Measurements from ENCODE around the gene TAAR5. TPM values are rescaled to one million over a fixed set of nuclear protein-coding genes. Genes with fewer than 3 reads are reported as not detected.
"Not testable (repeated sequence)": the region's sequence is repeated elsewhere in the genome, so short reads cannot be mapped to it uniquely, and the experiment has no call there.

Gene TAAR5
- total RNA-seq, 2 experiments from 2014 or later: not detected

DNA sequence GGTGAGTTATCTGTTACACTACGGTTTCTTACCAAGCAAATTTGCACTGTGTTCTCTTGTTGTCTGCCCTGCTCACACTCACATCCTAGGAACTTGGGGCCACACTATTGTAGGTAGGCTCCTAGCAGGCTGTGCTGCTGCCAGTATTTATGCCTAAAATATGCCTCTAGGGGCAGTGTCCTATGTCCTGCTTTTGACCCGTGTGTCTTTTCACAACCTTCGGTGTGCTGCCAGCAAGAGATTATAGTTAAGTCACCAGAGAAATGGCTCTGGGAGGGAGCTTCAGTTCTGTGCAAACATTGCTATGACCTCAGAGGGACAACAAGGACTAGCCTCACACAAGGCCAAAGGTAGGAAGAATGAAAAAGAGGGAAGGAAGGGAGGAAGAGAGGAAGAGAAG is 8.9 kb upstream of the TAAR5 start:
- no peak for DNase-seq
- no peaks in the 10 kb centered on the region for H3K36me3 Mint-ChIP-seq
- H3K9me3 Mint-ChIP-seq: no peaks in the 10 kb centered on the region
- no peak overlapping the region for H3K4me3 Mint-ChIP-seq
- peaks cover 21% of the 10 kb centered on the region for H3K27me3 Mint-ChIP-seq
- no peak overlapping the region for H3K27ac Mint-ChIP-seq
- no peaks in the 10 kb centered on the region for H3K4me1 Mint-ChIP-seq

GRCh38 chr6:132596201-132596600 is 6.7 kb upstream of the TAAR5 start:
- no peak overlapping the region for H3K4me3 Mint-ChIP-seq
- no peaks in the 10 kb centered on the region for H3K36me3 Mint-ChIP-seq
- H3K9me3 Mint-ChIP-seq: no peaks in the 10 kb centered on the region
- H3K27ac Mint-ChIP-seq: no peak overlapping the region
- H3K4me1 Mint-ChIP-seq: no peaks in the 10 kb centered on the region
- H3K27me3 Mint-ChIP-seq: peaks cover 12% of the 10 kb centered on the region
- DNase-seq: no peak

DNA sequence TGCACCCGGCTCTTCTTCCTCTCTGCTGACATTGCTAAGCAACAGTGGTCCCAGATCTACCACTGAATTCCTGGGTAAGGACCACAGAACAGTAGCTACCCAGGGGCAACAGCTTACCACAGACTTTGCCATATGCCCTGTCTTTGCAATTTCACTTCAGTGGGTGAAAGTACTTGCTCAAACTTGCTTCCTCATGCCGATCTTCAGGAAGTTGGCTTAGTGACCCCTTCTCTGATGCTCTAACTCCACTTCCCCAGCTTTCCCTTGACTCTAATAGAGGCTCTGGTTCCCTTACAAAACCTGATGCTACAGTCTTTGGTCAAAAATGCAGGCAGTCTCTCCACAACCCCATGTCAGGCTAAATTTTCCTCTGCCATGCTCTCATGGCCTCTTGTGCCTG is 3.3 kb upstream of the TAAR5 start:
- Mint-ChIP-seq H3K27ac (no peak overlapping the region), H3K9me3 (no peaks in the 10 kb centered on the region), H3K27me3 (peaks cover 11% of the 10 kb centered on the region), H3K4me3 (no peak overlapping the region), H3K4me1 (no peaks in the 10 kb centered on the region), H3K36me3 (no peaks in the 10 kb centered on the region)
- no peak for DNase-seq

- H3K4me3 Mint-ChIP-seq: no peak overlapping the region
- no peak for DNase-seq
- no peaks in the 10 kb centered on the region for H3K36me3 Mint-ChIP-seq
- no peak overlapping the region for H3K27ac Mint-ChIP-seq
- H3K4me1 Mint-ChIP-seq: no peaks in the 10 kb centered on the region
- H3K27me3 Mint-ChIP-seq: peaks cover 13% of the 10 kb centered on the region
- no peaks in the 10 kb centered on the region for H3K9me3 Mint-ChIP-seq
Observed at GRCh38 chr6:132590362-132590761, 821 bp upstream of the TAAR5 start.

DNA sequence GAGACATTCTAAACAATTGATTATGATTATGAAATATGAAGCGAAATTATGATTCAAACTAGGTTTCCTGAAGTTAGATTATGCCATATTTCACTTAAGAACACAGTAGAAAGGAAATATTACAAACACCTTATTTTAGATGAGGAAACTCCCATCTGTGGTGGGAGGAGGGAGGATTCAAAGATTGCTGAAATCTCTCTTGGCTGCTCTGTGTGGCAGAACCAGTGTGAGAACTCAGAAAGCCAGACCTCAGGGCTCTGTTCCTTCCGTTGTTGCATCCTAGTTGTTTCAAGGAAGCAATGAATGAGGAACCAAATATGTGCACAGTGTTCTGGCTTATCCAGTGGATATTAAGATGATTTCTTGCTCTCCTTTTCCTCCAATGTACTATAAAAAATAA is 2.1 kb downstream of the TAAR5 start:
- Mint-ChIP-seq H3K9me3 (no peaks in the 10 kb centered on the region), H3K4me1 (no peaks in the 10 kb centered on the region), H3K4me3 (no peak overlapping the region), H3K36me3 (no peaks in the 10 kb centered on the region), H3K27me3 (peaks cover 17% of the 10 kb centered on the region), H3K27ac (no peak overlapping the region)
- DNase-seq: no peak

DNA sequence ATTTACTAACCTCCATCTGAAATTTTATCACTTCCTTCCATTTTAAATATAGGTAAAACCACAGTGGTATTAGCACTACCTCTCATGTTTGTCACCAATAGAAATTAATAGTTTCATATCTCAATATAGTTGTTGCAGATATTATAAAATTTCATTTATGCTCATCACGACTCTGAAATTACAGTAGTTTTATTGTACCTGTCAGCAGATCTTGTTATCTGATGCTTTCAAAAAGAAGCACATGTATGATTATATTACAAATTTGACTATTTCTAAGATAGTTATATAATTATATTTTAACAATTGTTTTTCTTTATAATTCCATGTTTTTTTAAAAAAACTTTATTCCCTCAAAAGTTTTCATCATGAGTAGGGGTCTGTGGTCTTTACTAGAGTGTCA is 4.8 kb downstream of the TAAR5 start:
- H3K27me3 Mint-ChIP-seq: peaks cover 22% of the 10 kb centered on the region
- no peak overlapping the region for H3K4me3 Mint-ChIP-seq
- H3K36me3 Mint-ChIP-seq: no peaks in the 10 kb centered on the region
- H3K9me3 Mint-ChIP-seq: no peaks in the 10 kb centered on the region
- H3K27ac Mint-ChIP-seq: no peak overlapping the region
- no peaks in the 10 kb centered on the region for H3K4me1 Mint-ChIP-seq
- DNase-seq: no peak

- Mint-ChIP-seq H3K9me3 (no peaks in the 10 kb centered on the region), H3K4me1 (no peaks in the 10 kb centered on the region), H3K27ac (no peak overlapping the region), H3K27me3 (peaks cover 30% of the 10 kb centered on the region), H3K4me3 (no peak overlapping the region), H3K36me3 (no peaks in the 10 kb centered on the region)
- no peak for DNase-seq
Observed at GRCh38 chr6:132571774-132572173, 17.8 kb downstream of the TAAR5 start.

DNA sequence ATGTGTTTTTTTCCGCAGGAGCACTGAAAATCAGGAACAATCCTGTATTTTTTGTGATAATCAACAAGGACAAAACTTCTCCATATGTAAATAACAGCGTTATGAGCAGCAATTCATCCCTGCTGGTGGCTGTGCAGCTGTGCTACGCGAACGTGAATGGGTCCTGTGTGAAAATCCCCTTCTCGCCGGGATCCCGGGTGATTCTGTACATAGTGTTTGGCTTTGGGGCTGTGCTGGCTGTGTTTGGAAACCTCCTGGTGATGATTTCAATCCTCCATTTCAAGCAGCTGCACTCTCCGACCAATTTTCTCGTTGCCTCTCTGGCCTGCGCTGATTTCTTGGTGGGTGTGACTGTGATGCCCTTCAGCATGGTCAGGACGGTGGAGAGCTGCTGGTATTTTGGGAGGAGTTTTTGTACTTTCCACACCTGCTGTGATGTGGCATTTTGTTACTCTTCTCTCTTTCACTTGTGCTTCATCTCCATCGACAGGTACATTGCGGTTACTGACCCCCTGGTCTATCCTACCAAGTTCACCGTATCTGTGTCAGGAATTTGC is 19.2 kb downstream of the TAAR5 start, which contains the start of gene TAAR6:
TSS of gene TAAR6 (plus strand) at position 102 of the 557 bp plus-strand sequence. CDS start at position 102, 0 bp downstream.
- no peaks in the 10 kb centered on the region for H3K4me1 Mint-ChIP-seq
- H3K27me3 Mint-ChIP-seq: peaks cover 33% of the 10 kb centered on the region
- H3K36me3 Mint-ChIP-seq: no peaks in the 10 kb centered on the region
- no peak within 1 kb of the TSS for H3K4me3 Mint-ChIP-seq
- H3K9me3 Mint-ChIP-seq: no peaks in the 10 kb centered on the region
- DNase-seq: no peak
- no peak within 1 kb of the TSS for H3K27ac Mint-ChIP-seq

DNA sequence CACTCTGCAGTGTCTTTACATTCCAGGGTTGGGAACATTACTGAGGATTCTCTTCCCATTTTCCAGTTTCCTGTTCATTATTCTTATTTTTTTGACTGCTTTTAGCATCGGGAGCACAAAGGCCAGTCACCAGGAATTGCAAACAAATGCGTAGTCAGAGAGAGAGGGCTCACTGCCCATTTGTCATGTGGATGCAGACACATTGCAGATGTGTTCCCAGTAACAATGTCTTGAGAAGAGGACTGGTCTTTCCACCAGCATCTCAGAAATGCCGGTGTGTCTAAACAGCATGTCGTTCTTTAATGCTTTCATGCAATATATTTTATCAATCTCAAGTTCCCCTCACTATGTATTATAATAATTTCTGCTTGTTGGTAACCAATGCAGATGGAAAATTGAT is 20.4 kb downstream of the TAAR5 start:
- Mint-ChIP-seq H3K27me3 (peaks cover 34% of the 10 kb centered on the region), H3K9me3 (no peaks in the 10 kb centered on the region), H3K4me3 (no peak overlapping the region), H3K4me1 (no peaks in the 10 kb centered on the region), H3K27ac (no peak overlapping the region), H3K36me3 (no peaks in the 10 kb centered on the region)
- DNase-seq: no peak

- H3K27ac Mint-ChIP-seq: no peak overlapping the region
- H3K4me1 Mint-ChIP-seq: no peaks in the 10 kb centered on the region
- no peaks in the 10 kb centered on the region for H3K36me3 Mint-ChIP-seq
- no peak for DNase-seq
- H3K9me3 Mint-ChIP-seq: no peaks in the 10 kb centered on the region
- no peak overlapping the region for H3K4me3 Mint-ChIP-seq
- peaks cover 37% of the 10 kb centered on the region for H3K27me3 Mint-ChIP-seq
Observed at GRCh38 chr6:132568611-132569010, 20.9 kb downstream of the TAAR5 start.

- no peak for DNase-seq
- Mint-ChIP-seq H3K36me3 (no peaks in the 10 kb centered on the region), H3K4me1 (no peaks in the 10 kb centered on the region), H3K9me3 (no peaks in the 10 kb centered on the region), H3K4me3 (no peak overlapping the region), H3K27me3 (peaks cover 30% of the 10 kb centered on the region), H3K27ac (no peak overlapping the region)
Observed at GRCh38 chr6:132567566-132567965, 22.0 kb downstream of the TAAR5 start.

- H3K36me3 Mint-ChIP-seq: no peaks in the 10 kb centered on the region
- no peaks in the 10 kb centered on the region for H3K4me1 Mint-ChIP-seq
Observed at GRCh38 chr6:132566404-132566803, 23.1 kb downstream of the TAAR5 start.

DNA sequence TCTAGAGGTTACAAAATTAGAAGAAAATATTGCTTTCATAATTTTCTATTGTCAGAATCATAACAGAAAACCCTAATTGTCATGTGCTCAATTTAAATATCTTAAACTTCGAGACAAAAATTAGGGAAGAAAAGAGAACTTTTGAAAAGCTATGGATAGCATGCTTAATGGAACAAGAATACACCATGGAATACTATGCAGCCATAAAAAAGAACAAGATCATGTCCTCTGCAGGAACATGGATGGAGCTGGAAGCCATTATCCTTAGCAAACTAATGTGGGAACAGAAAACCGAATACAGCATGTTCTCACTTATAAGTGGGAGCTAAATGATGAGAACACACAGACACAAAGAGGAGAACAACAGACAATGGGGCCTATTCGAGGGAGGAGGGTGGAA is 29.5 kb downstream of the TAAR5 start:
- not testable (repeated sequence) for H3K4me3 Mint-ChIP-seq, DNase-seq, H3K27ac Mint-ChIP-seq, H3K4me1 Mint-ChIP-seq, H3K36me3 Mint-ChIP-seq, H3K9me3 Mint-ChIP-seq
- peaks cover 26% of the 10 kb centered on the region for H3K27me3 Mint-ChIP-seq

More at GRCh38 chr6:132566404-132566803, 23.1 kb downstream of the TAAR5 start:
- Mint-ChIP-seq H3K4me3 (no peak overlapping the region), H3K27ac (no peak overlapping the region), H3K9me3 (no peaks in the 10 kb centered on the region), H3K27me3 (peaks cover 25% of the 10 kb centered on the region)
- DNase-seq: no peak

DNA sequence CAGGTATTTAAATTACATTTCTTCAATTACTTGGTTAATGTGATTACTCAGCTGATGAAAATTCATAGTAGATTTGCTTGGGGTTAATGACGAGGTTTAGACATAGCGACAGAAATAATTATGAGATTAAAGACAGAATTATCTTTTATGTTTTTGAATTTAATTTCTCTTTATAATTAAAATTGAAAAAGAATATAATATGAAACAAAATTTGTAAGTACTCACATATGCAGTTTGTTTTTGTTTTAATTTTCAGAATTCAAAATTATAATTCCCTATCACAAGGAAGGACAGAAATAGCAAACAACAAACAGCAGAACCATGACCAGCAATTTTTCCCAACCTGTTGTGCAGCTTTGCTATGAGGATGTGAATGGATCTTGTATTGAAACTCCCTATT is 37.2 kb downstream of the TAAR5 start, which contains the start of gene TAAR8:
TSS of gene TAAR8 (plus strand) at position 301 of the 400 bp plus-strand sequence. CDS start at position 322, 21 bp downstream.
- DNase-seq: no peak
- Mint-ChIP-seq H3K9me3 (no peaks in the 10 kb centered on the region), H3K4me3 (no peak within 1 kb of the TSS), H3K27ac (no peak within 1 kb of the TSS), H3K4me1 (no peaks in the 10 kb centered on the region), H3K36me3 (no peaks in the 10 kb centered on the region), H3K27me3 (peaks cover 23% of the 10 kb centered on the region)

- no peaks in the 10 kb centered on the region for H3K4me1 Mint-ChIP-seq
Observed at GRCh38 chr6:132551214-132551613, 38.3 kb downstream of the TAAR5 start.

DNA sequence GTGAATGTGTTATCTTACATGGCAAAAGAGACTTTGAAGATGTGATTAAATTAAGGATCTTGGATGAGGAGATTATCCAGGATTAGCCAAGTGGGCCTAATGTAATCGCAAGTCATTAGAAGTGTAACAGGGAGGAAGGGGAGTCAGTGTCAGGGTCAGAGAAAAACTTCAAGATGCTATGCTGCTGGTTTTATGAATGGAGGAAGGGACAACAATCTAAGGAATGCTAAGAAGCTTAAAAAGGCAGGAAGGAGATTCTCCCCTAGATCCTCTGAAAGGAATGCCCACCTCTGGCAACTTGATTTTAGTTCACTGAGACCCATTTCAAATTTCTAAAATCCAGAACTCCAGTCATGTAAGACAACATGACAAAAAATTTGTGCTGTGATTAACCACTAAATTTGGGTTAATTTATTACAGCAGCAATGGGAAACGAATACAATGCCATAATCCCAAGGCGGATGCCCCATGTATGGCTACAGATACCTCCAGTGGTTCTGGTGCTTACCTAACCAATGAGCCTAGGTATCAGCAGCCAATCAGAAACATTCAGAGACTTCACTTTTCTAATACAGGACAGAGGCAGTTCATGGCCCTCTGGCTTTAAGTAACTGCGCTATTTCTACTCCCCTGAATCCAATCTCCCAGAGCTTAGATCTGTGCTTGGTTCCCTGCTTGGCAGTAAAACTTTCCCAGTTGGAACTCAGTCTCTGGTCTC is 40.6 kb downstream of the TAAR5 start:
- DNase-seq: no peak
- Mint-ChIP-seq H3K4me1 (no peaks in the 10 kb centered on the region), H3K9me3 (no peaks in the 10 kb centered on the region), H3K27ac (no peak overlapping the region), H3K4me3 (no peak overlapping the region), H3K36me3 (no peaks in the 10 kb centered on the region), H3K27me3 (peaks cover 13% of the 10 kb centered on the region)

More at GRCh38 chr6:132551214-132551613, 38.3 kb downstream of the TAAR5 start:
- Mint-ChIP-seq H3K36me3 (no peaks in the 10 kb centered on the region), H3K27me3 (peaks cover 14% of the 10 kb centered on the region), H3K27ac (no peak overlapping the region), H3K4me3 (no peak overlapping the region), H3K9me3 (no peaks in the 10 kb centered on the region)
- no peak for DNase-seq
